ENCODE measurements around the gene SDK2.

- TF ChIP-seq TAF1 (IDR thresholded peaks at IDR 0.05; ENCODE audit: borderline replicate concordance, insufficient read depth, low read length), result no peak
- no peak for TF ChIP-seq REST (IDR thresholded peaks at IDR 0.05; ENCODE audit: insufficient read depth in 1 of 2, low read depth in 2 of 2, low read length in 2 of 2)
- TF ChIP-seq POLR2AphosphoS5 (IDR thresholded peaks at IDR 0.05; ENCODE audit: low read depth, low read length), result no peak
Measured at GRCh38 chr17:73415782-73416181, 228.5 kb downstream of the SDK2 start.
